LHCN-M2 (cell line): ENCODE measurements around the gene CCR5AS.
A peak's percentile ranks its signal among the peaks of the same experiment; 100 is the strongest.

Experiments
- DNase-seq: peaks from one replicate; pipeline ENCODE4 v3.0.0-alpha.2; 2012; ENCODE audit warnings: low read depth

Gene CCR5AS

GRCh38 chr3:46380471-46381221, 26.2 kb downstream of the CCR5AS start:
- peak; percentile 41 for DNase-seq

- DNase-seq = peak; percentile 49
Observed at GRCh38 chr3:46378426-46378942, 28.4 kb downstream of the CCR5AS start.

- no peak for DNase-seq
Observed at GRCh38 chr3:46375814-46376213, 31.1 kb downstream of the CCR5AS start.

GRCh38 chr3:46375218-46375617, 31.6 kb downstream of the CCR5AS start:
- DNase-seq = no peak

GRCh38 chr3:46374755-46375154, 32.1 kb downstream of the CCR5AS start:
- no peak for DNase-seq

GRCh38 chr3:46372492-46373359, 34.1 kb downstream of the CCR5AS start:
- no peak for DNase-seq

- DNase-seq = no peak
Observed at GRCh38 chr3:46371519-46372340, 35.1 kb downstream of the CCR5AS start.

- no peak for DNase-seq
Observed at GRCh38 chr3:46370839-46371518, 35.9 kb downstream of the CCR5AS start, which contains the start of gene CCR5. CCR5 (plus strand) TSS chr3:46370946; CDS start chr3:46372903, 1,957 bp downstream.

GRCh38 chr3:46369675-46370132, 37.2 kb downstream of the CCR5AS start:
- DNase-seq = no peak

GRCh38 chr3:46369151-46369550, 37.7 kb downstream of the CCR5AS start:
- DNase-seq = no peak

- DNase-seq = peak; percentile 44
Observed at GRCh38 chr3:46368569-46368968, 38.3 kb downstream of the CCR5AS start.

- DNase-seq = no peak
Observed at GRCh38 chr3:46367811-46368210, 39.1 kb downstream of the CCR5AS start.

GRCh38 chr3:46365737-46366524, 40.9 kb downstream of the CCR5AS start:
- no peak for DNase-seq

GRCh38 chr3:46365041-46365440, 41.8 kb downstream of the CCR5AS start:
- DNase-seq = no peak

- no peak for DNase-seq
Observed at GRCh38 chr3:46361408-46362283, 45.2 kb downstream of the CCR5AS start.

GRCh38 chr3:46360907-46361306, 46.0 kb downstream of the CCR5AS start:
- DNase-seq = no peak

GRCh38 chr3:46359733-46360493, 47.0 kb downstream of the CCR5AS start:
- DNase-seq = peak; percentile 42

- DNase-seq = no peak
Observed at GRCh38 chr3:46358466-46358865, 48.4 kb downstream of the CCR5AS start.
